Loucy (cell line): ENCODE results near the gene HOXA6.

Source experiments
- H2AFZ ChIP-seq: fragments of 200-600 bp; sonication (generic); 2 replicates; pipeline ENCODE4 v1.6.0; 2016; ENCODE audit warnings: antibody characterized with exemption, mild to moderate bottlenecking, low read length, moderate library complexity
- H3F3A ChIP-seq: fragments of 200-600 bp; 2 replicates; pipeline ENCODE4 v1.6.0; 2016; ENCODE audit warnings: antibody characterized with exemption, low read depth, mild to moderate bottlenecking
- H3K27me3 ChIP-seq: fragments of 200-600 bp; sonication (generic); 2 replicates; pipeline ENCODE4 v1.6.1; 2014; ENCODE audit warnings: low read length, mild to moderate bottlenecking; ENCODE audit not compliant: insufficient read depth, poor library complexity, severe bottlenecking
- H3K36me3 ChIP-seq: fragments of 200-600 bp; sonication (generic); 2 replicates; pipeline ENCODE4 v1.6.1; 2016; ENCODE audit warnings: low read length; ENCODE audit not compliant: insufficient read depth
- H3K4me1 ChIP-seq: fragments of 200-600 bp; sonication (generic); 2 replicates; pipeline ENCODE4 v1.5.1; 2014; ENCODE audit warnings: low read length, mild to moderate bottlenecking; ENCODE audit not compliant: insufficient read depth, poor library complexity, severe bottlenecking
- H3K4me2 ChIP-seq: fragments of 200-600 bp; sonication (generic); 2 replicates; pipeline ENCODE4 v1.6.0; 2014; ENCODE audit warnings: antibody characterized with exemption, low read length, low read depth, mild to moderate bottlenecking; ENCODE audit not compliant: poor library complexity, severe bottlenecking
- H3K4me3 ChIP-seq: fragments of 200-600 bp; sonication (generic); 2 replicates; pipeline ENCODE4 v1.5.1; 2014; ENCODE audit warnings: low read length, mild to moderate bottlenecking, mixed read lengths; ENCODE audit not compliant: poor library complexity, severe bottlenecking
- H3K79me2 ChIP-seq: fragments of 200-600 bp; sonication (generic); 2 replicates; pipeline ENCODE4 v1.6.1; 2014; ENCODE audit warnings: low read length; ENCODE audit not compliant: insufficient read depth
- H3K9ac ChIP-seq: fragments of 200-600 bp; sonication (generic); 2 replicates; pipeline ENCODE4 v1.6.0; 2014; ENCODE audit warnings: mild to moderate bottlenecking, low read depth, low read length, moderate library complexity; ENCODE audit not compliant: poor library complexity, severe bottlenecking
- H3K9me2 ChIP-seq: fragments of 200-600 bp; sonication (generic); replicated peaks from 2 replicates; pipeline ENCODE4 v1.6.1; 2016; ENCODE audit warnings: low read depth, low read length, mixed read lengths
- H3K9me3 ChIP-seq: fragments of 200-600 bp; sonication (generic); 2 replicates; pipeline ENCODE4 v1.6.1; 2014; ENCODE audit warnings: mild to moderate bottlenecking, antibody characterized with exemption, low read length, low read depth; ENCODE audit not compliant: insufficient read depth
- H4K20me1 ChIP-seq: fragments of 200-600 bp; sonication (generic); 2 replicates; pipeline ENCODE4 v1.6.0; 2014; ENCODE audit warnings: antibody characterized with exemption, low read length, mild to moderate bottlenecking; ENCODE audit not compliant: insufficient read depth, poor library complexity, severe bottlenecking
- EZH2phosphoT487 ChIP-seq: fragments of 200-600 bp; IDR thresholded peaks from 2 replicates; pipeline ENCODE4 v1.6.1; 2018; ENCODE audit warnings: antibody characterized with exemption, mild to moderate bottlenecking, moderate library complexity, borderline replicate concordance
- TF ChIP-seq, protein P1 (sequence below): fragments of 200-600 bp; sonication (generic); conservative IDR thresholded peaks from 2 replicates; pipeline ENCODE4 v1.5.1; 2014; ENCODE audit warnings: mild to moderate bottlenecking, antibody characterized with exemption, low read length

The HOXA6 gene

DNA sequence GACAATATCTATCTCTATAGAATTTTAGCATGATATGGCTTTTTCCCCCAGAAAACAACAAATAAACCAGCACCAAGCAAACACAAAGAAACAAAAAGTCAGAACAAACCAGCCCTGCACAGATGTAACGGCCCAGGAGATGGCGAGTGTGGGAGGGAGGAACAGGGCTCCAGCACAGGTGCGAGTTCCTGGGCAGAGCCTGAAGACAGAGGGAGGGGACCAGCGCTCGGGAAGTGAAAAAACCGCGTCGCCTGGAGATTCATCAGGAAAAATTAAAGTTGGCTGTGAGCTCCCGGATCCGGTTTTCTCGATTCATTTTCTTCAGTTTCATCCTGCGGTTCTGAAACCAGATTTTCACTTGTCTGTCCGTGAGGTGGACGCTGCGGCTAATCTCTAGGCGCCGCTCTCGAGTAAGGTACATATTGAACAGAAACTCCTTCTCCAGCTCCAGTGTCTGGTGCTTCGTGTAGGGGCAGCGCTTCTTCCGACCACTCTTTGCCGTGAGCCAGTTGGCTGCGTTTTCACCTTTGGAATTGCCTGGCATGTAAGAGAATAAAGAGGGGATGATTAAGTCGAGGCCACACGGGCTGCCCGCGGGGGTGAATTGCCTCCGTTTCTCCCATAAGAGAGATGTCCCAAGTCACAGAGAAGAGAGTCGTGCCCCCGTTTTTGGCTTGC lies 24.2 kb upstream of the HOXA6 start:
- TF ChIP-seq EZH2phosphoT487: no peak
- TF ChIP-seq, protein P1, sequence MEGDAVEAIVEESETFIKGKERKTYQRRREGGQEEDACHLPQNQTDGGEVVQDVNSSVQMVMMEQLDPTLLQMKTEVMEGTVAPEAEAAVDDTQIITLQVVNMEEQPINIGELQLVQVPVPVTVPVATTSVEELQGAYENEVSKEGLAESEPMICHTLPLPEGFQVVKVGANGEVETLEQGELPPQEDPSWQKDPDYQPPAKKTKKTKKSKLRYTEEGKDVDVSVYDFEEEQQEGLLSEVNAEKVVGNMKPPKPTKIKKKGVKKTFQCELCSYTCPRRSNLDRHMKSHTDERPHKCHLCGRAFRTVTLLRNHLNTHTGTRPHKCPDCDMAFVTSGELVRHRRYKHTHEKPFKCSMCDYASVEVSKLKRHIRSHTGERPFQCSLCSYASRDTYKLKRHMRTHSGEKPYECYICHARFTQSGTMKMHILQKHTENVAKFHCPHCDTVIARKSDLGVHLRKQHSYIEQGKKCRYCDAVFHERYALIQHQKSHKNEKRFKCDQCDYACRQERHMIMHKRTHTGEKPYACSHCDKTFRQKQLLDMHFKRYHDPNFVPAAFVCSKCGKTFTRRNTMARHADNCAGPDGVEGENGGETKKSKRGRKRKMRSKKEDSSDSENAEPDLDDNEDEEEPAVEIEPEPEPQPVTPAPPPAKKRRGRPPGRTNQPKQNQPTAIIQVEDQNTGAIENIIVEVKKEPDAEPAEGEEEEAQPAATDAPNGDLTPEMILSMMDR: 0 out of 2 replicates have a peak, but pooled peaks have one; percentile 10
- Histone ChIP-seq H3K36me3 (peaks cover 42% of the 10 kb centered on the region), H3K4me2 (peak overlapping the region; percentile 98), H3K9ac (peak overlapping the region; percentile 99), H3K79me2 (peaks cover 100% of the 10 kb centered on the region), H3F3A (0 out of 2 replicates have a peak, but pooled peaks cover 6% of the 10 kb centered on the region), H3K9me2 (no peaks in the 10 kb centered on the region), H4K20me1 (peaks cover 63% of the 10 kb centered on the region), H2AFZ (no peak overlapping the region), H3K9me3 (no peaks in the 10 kb centered on the region), H3K4me1 (peaks cover 23% of the 10 kb centered on the region), H3K4me3 (peak overlapping the region; percentile 94), H3K27me3 (peaks cover 49% of the 10 kb centered on the region)

DNA sequence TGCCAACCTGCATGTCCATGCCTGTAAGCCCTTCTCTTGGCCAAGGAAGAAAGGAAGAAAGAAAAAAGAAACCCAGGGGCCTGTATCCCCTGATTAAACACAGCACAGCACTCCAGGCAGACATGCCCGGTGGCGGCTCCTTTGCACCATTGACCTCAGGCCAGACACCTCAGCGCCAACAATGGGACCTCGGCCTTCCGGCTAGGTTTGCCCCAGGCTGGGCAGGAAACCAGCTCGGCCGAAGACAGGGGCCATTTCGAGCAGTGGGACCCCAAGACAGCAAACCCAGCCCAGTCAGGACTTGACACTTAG lies 23.7 kb upstream of the HOXA6 start:
- H3K4me3 ChIP-seq: peak overlapping the region; percentile 94
- peaks cover 42% of the 10 kb centered on the region for H3K36me3 ChIP-seq
- H3F3A ChIP-seq: peaks cover 6% of the 10 kb centered on the region; the same call in 1 of the 2 replicates
- H3K27me3 ChIP-seq: peaks cover 54% of the 10 kb centered on the region
- H2AFZ ChIP-seq: no peak overlapping the region
- H3K9me3 ChIP-seq: no peaks in the 10 kb centered on the region
- H3K4me2 ChIP-seq: peak overlapping the region; percentile 98
- H3K9ac ChIP-seq: peak overlapping the region; percentile 99
- H4K20me1 ChIP-seq: peaks cover 63% of the 10 kb centered on the region
- peaks cover 100% of the 10 kb centered on the region for H3K79me2 ChIP-seq
- peaks cover 18% of the 10 kb centered on the region for H3K4me1 ChIP-seq
- TF ChIP-seq, protein P1: no peak
- no peak for TF ChIP-seq EZH2phosphoT487
- H3K9me2 ChIP-seq: no peaks in the 10 kb centered on the region

DNA sequence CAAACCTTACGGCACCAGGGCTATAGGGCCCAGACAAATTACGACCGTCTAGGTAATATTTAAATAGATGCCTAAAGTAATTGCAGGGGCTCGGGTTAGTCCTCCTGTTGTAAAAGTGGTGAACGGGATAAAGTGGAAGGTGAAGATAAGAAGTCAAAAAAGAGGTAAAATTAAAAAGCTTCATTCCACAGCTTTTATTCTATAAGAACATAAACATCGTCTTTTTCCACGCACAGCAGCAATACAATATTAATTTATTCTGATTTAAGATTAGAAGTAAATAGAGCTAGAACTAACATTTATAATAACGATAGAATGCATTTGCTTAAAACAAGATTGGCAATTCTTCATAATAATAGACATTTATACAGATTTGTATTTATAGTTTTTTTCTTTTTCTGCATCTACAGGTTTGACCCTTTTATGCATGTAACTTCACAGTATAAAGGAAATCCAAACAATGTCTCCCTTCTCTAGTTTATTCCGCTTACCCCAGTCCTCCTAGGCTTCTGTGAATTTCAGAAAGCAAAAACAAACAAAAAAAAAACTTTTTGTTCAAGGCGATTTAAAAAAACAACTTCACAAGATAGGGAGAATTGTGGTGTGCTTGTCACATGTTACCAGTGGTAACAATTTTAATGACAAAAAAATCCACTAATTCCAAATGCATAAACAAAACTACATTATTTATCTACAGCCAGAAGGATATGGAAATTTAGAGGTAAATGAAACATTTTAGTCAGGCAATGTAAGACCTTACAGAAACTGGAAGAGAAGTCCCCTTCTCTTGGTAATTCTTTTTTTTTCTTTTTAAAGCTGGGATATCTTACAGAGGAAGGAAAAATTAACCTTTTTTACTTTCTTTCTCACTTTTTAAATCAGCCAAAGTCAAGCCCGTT lies 23.1 kb upstream of the HOXA6 start:
- Histone ChIP-seq H3K4me1 (peaks cover 17% of the 10 kb centered on the region), H3K9me3 (no peaks in the 10 kb centered on the region), H3K9ac (peak overlapping the region; percentile 99), H3K27me3 (peaks cover 56% of the 10 kb centered on the region), H3K4me2 (peak overlapping the region; percentile 98), H3K9me2 (no peaks in the 10 kb centered on the region), H3F3A (peaks cover 6% of the 10 kb centered on the region; the same call in 1 of the 2 replicates), H2AFZ (no peak overlapping the region), H4K20me1 (peaks cover 58% of the 10 kb centered on the region), H3K79me2 (peaks cover 99% of the 10 kb centered on the region), H3K36me3 (peaks cover 42% of the 10 kb centered on the region), H3K4me3 (peak overlapping the region; percentile 94)
- TF ChIP-seq, protein P1: no peak
- TF ChIP-seq EZH2phosphoT487: no peak
